Gastroesophageal sphincter (tissue), 4 donors: ENCODE data around the gene CDV3. TPM values are rescaled to one million over a fixed set of nuclear protein-coding genes. Genes with fewer than 3 reads are reported as not detected.

Experiments
- ATAC-seq: fragments of 150-250 bp; one replicate; pipeline ENCODE4 v1.9.1; 2016; ENCODE audit warnings: mild to moderate bottlenecking, moderate library complexity
- H3K27ac ChIP-seq, 4 donors: fragments of 200-600 bp; sonication (generic) in 3 of 4; 1 replicate in 3 of 4; 2 replicates in 1 of 4; pipeline ENCODE4 v1.5.1; 2016 to 2019
- H3K27me3 ChIP-seq: fragments of 200-600 bp; sonication (generic); one replicate; pipeline ENCODE4 v1.5.1; 2019
- H3K36me3 ChIP-seq, 2 donors: fragments of 200-600 bp; sonication (generic); one replicate each; pipeline ENCODE4 v1.5.1; 2019; ENCODE audit warnings: control low read depth in 1 of 2
- H3K4me1 ChIP-seq, 3 donors: fragments of 200-600 bp; sonication (generic); 1 replicate in 2 of 3; 2 replicates in 1 of 3; pipeline ENCODE4 v1.5.1; 2016 to 2019; ENCODE audit warnings: control low read depth in 2 of 3
- H3K4me3 ChIP-seq, 2 donors: fragments of 200-600 bp; sonication (generic); one replicate each; pipeline ENCODE4 v1.5.1; 2019; ENCODE audit warnings: mild to moderate bottlenecking in 1 of 2, moderate library complexity in 1 of 2
- H3K9me3 ChIP-seq, 3 donors: fragments of 200-600 bp; sonication (generic); one replicate each; pipeline ENCODE4 v1.5.1; 2017 to 2019; ENCODE audit warnings: control low read depth in 2 of 3
- CTCF ChIP-seq, 4 experiments: fragments of 200-600 bp in 2 of 4; fragments of 450-650 bp in 2 of 4; sonication (generic) in 1 of 4; IDR thresholded peaks; one replicate each; pipeline ENCODE4 v1.5.1; 2017 to 2019; ENCODE audit warnings: antibody characterized with exemption in 4 of 4, mild to moderate bottlenecking in 2 of 4, moderate library complexity in 2 of 4
- EP300 ChIP-seq: sonication (generic); formaldehyde crosslinking; IDR thresholded peaks from one replicate; pipeline ENCODE4 v1.6.1; 2017; ENCODE audit warnings: antibody characterized with exemption, mild to moderate bottlenecking
- POLR2A ChIP-seq, 2 donors: fragments of 450-650 bp; IDR thresholded peaks; one replicate each; pipeline ENCODE4 v1.6.1; 2017; ENCODE audit warnings: antibody characterized with exemption in 2 of 2, mild to moderate bottlenecking in 2 of 2, moderate library complexity in 1 of 2
- POLR2AphosphoS5 ChIP-seq: sonication (generic); formaldehyde crosslinking; IDR thresholded peaks from one replicate; pipeline ENCODE4 v1.6.1; 2017; ENCODE audit warnings: antibody characterized with exemption
- WGBS, 2 donors: methylation state at CpG; one replicate each; pipeline ENCODE4 v1.1.5; 2018; ENCODE audit warnings: low coverage in 1 of 2; 5-methylcytosine and 5-hydroxymethylcytosine counted together
- total RNA-seq, 4 donors: library from RNA; depleted of rRNA; stranded (reverse); fragments of >200 nt; gene quantifications; one replicate each; pipeline ENCODE4 v1.1.0, GENCODE V29; 2016

CDV3 gene
- total RNA-seq, 4 donors from 2014 or later: 152 to 293 (median 221) TPM

GRCh38 chr3:133608388-133608787 is 34.9 kb downstream of the CDV3 start:
- H3K9me3 ChIP-seq: no peaks in the 10 kb centered on the region
- no peak overlapping the region for H3K27ac ChIP-seq
- ATAC-seq: no peak
- no peaks in the 10 kb centered on the region for H3K27me3 ChIP-seq
- no peak overlapping the region for H3K4me3 ChIP-seq
- no peaks in the 10 kb centered on the region for H3K4me1 ChIP-seq
- H3K36me3 ChIP-seq: peaks cover 3 to 86% of the 10 kb centered on the region in 2 donors
- TF ChIP-seq CTCF (IDR thresholded peaks at IDR 0.05) (no peak), POLR2AphosphoS5 (no peak), EP300 (no peak), POLR2A (IDR thresholded peaks at IDR 0.05) (no peak)
- 55 to 85% methylated on average over 2 of the region's 2 CpGs for WGBS, 2 donors

- Histone ChIP-seq H3K36me3 (peaks cover 3 to 83% of the 10 kb centered on the region in 2 donors), H3K27me3 (no peaks in the 10 kb centered on the region), H3K4me1 (no peaks in the 10 kb centered on the region), H3K4me3 (no peak overlapping the region), H3K27ac (no peak overlapping the region), H3K9me3 (no peaks in the 10 kb centered on the region)
- no peak for ATAC-seq
- TF ChIP-seq EP300 (no peak), POLR2A (IDR thresholded peaks at IDR 0.05) (no peak), CTCF (IDR thresholded peaks at IDR 0.05) (no peak), POLR2AphosphoS5 (no peak)
Observed at GRCh38 chr3:133610031-133610430, 36.5 kb downstream of the CDV3 start.

- Histone ChIP-seq H3K4me1 (no peaks in the 10 kb centered on the region), H3K36me3 (peaks cover 3 to 87% of the 10 kb centered on the region in 2 donors), H3K4me3 (no peak overlapping the region), H3K27me3 (no peaks in the 10 kb centered on the region), H3K9me3 (no peaks in the 10 kb centered on the region), H3K27ac (no peak overlapping the region)
- no peak for ATAC-seq
- TF ChIP-seq CTCF (IDR thresholded peaks at IDR 0.05) (no peak), POLR2A (IDR thresholded peaks at IDR 0.05) (no peak), POLR2AphosphoS5 (no peak), EP300 (no peak)
- 96 to 100% methylated on average over 2 of the region's 2 CpGs for WGBS, 2 donors
Observed at GRCh38 chr3:133611534-133611933, 38.0 kb downstream of the CDV3 start.

GRCh38 chr3:133620066-133620784 is 46.7 kb downstream of the CDV3 start:
- no peak overlapping the region for H3K4me3 ChIP-seq
- no peaks in the 10 kb centered on the region for H3K9me3 ChIP-seq
- no peak for ATAC-seq
- WGBS, 2 donors: 90 to 91% methylated on average over 9 to 11 of the region's 13 CpGs
- TF ChIP-seq CTCF (IDR thresholded peaks at IDR 0.05) (no peak), POLR2AphosphoS5 (no peak), POLR2A (IDR thresholded peaks at IDR 0.05) (no peak), EP300 (no peak)
- H3K4me1 ChIP-seq: no peaks in the 10 kb centered on the region
- no peak overlapping the region for H3K27ac ChIP-seq
- no peaks in the 10 kb centered on the region for H3K27me3 ChIP-seq
- peaks cover 0 to 92% of the 10 kb centered on the region in 2 donors for H3K36me3 ChIP-seq

- TF ChIP-seq EP300 (no peak), CTCF (IDR thresholded peaks at IDR 0.05) (no peak), POLR2A (IDR thresholded peaks at IDR 0.05) (no peak), POLR2AphosphoS5 (no peak)
- Histone ChIP-seq H3K4me1 (no peaks in the 10 kb centered on the region), H3K36me3 (peaks cover 0 to 95% of the 10 kb centered on the region in 2 donors), H3K27me3 (no peaks in the 10 kb centered on the region), H3K4me3 (no peak overlapping the region), H3K27ac (no peak overlapping the region), H3K9me3 (no peaks in the 10 kb centered on the region)
- ATAC-seq: no peak
Observed at GRCh38 chr3:133627789-133628188, 54.3 kb downstream of the CDV3 start.
